HepG2 (cell line): ENCODE results near the gene ZBTB9. TPM values are rescaled to one million over a fixed set of nuclear protein-coding genes. Genes with fewer than 3 reads are reported as not detected.

Source experiments
- ATAC-seq: fragments of 200-7000 bp; cut with Tn5 transposase; 3 replicates; pipeline ENCODE4 v1.9.1; 2020; ENCODE audit warnings: mild to moderate bottlenecking, moderate library complexity
- BruUV-seq: library from RNA; stranded (reverse); fragments of 400-500 nt; replicated peaks from 2 replicates; lab custom pipeline; 2021; lab: Mats Ljungman, UMichigan
- CTCF ChIA-PET: fragments of 300-600 bp; formaldehyde crosslinking; extraction: SDS; loops from one replicate; lab custom pipeline; 2021; ENCODE audit warnings: low total read pairs, inconsistent platforms, low intra/inter-chr PET ratio; lab: Yijun Ruan, JAX
- POLR2A ChIA-PET: fragments of 350-600 bp; sonication (Branson Sonifier 250); formaldehyde crosslinking; loops from one replicate; lab custom pipeline; 2020; ENCODE audit warnings: antibody characterized with exemption, inconsistent platforms; lab: Yijun Ruan, JAX
- DNase-seq: peaks from one replicate; pipeline ENCODE4 v3.0.0-alpha.2; 2015; ENCODE audit warnings: low spot score
- FAIRE-seq: peaks from 3 replicates; lab custom pipeline; 2011; peaks lifted over from hg19 to GRCh38; lab: Jason Lieb, UNC
- H2AFZ ChIP-seq: one replicate; pipeline ENCODE4 v1.6.1; 2011; ENCODE audit warnings: low read length, inconsistent platforms
- H3K27ac ChIP-seq: fragments of 300-600 bp; 3 replicates; pipeline ENCODE4 v1.8.0; 2011; ENCODE audit warnings: mixed run types, mild to moderate bottlenecking, mixed read lengths, low read length, inconsistent platforms; ENCODE audit not compliant: insufficient read depth; ENCODE audit errors: extremely low read length
- H3K27me3 ChIP-seq, 2 experiments: fragments of 200-600 bp in 1 of 2; 2 replicates in 1 of 2; 3 replicates in 1 of 2; pipeline versions ENCODE4 v1.6.0 to v1.8.0; 2011; ENCODE audit warnings: low read length in 2 of 2, mild to moderate bottlenecking in 2 of 2, moderate library complexity in 2 of 2, inconsistent platforms in 1 of 2; ENCODE audit not compliant: insufficient read depth in 2 of 2, control insufficient read depth in 1 of 2
- H3K36me3 ChIP-seq, 2 experiments: fragments of 200-600 bp in 1 of 2; replicated peaks in 1 of 2; 2 replicates in 1 of 2; 3 replicates in 1 of 2; pipeline versions ENCODE4 v1.5.1 to v1.8.0; 2011; ENCODE audit warnings: low read length in 2 of 2, inconsistent platforms in 1 of 2; ENCODE audit not compliant: insufficient read depth in 2 of 2, control insufficient read depth in 1 of 2
- H3K4me1 ChIP-seq: 2 replicates; pipeline ENCODE4 v1.5.1; 2012; ENCODE audit warnings: low read length, inconsistent platforms; ENCODE audit not compliant: insufficient read depth
- H3K4me2 ChIP-seq: 2 replicates; pipeline ENCODE4 v1.6.0; 2011; ENCODE audit warnings: low read depth, low read length, inconsistent platforms
- H3K4me3 ChIP-seq, 3 experiments: fragments of 200-600 bp in 1 of 3; sonication (generic), shearing (Covaris generic) in 1 of 3; replicated peaks in 1 of 3; 2 replicates each; pipeline ENCODE4 v1.5.1; 2011 to 2016; ENCODE audit warnings: low read length in 3 of 3, inconsistent platforms in 2 of 3, low read depth in 2 of 3, mild to moderate bottlenecking in 2 of 3, control low read depth in 1 of 3, mixed read lengths in 1 of 3; ENCODE audit not compliant: insufficient read depth in 1 of 3
- H3K79me2 ChIP-seq: one replicate; pipeline ENCODE4 v1.6.1; 2011; ENCODE audit warnings: low read length, inconsistent platforms; ENCODE audit not compliant: insufficient read depth
- H3K9ac ChIP-seq: 2 replicates; pipeline ENCODE4 v1.6.0; 2011; ENCODE audit warnings: mild to moderate bottlenecking, low read depth, low read length, inconsistent platforms; ENCODE audit not compliant: insufficient read depth
- H3K9me3 ChIP-seq: 2 replicates; pipeline ENCODE4 v1.5.1; 2012; ENCODE audit warnings: mild to moderate bottlenecking, low read length
- H4K20me1 ChIP-seq: 2 replicates; pipeline ENCODE4 v1.6.0; 2011; ENCODE audit warnings: inconsistent platforms, mild to moderate bottlenecking, low read length, moderate library complexity; ENCODE audit not compliant: insufficient read depth
- ATF1 ChIP-seq: IDR thresholded peaks from 2 replicates; pipeline ENCODE4 v1.6.1; 2016; ENCODE audit warnings: mild to moderate bottlenecking, control low read depth
- ATRX ChIP-seq: sonication (generic); formaldehyde crosslinking; IDR thresholded peaks from 2 replicates; pipeline ENCODE4 v1.4.0; 2020; ENCODE audit warnings: missing genetic modification reagents, borderline replicate concordance
- HDAC1 ChIP-seq: sonication (generic); formaldehyde crosslinking; IDR thresholded peaks from 2 replicates; pipeline ENCODE4 v1.5.1; 2020; ENCODE audit warnings: mild to moderate bottlenecking, missing genetic modification reagents
- IKZF4 ChIP-seq: sonication (generic); formaldehyde crosslinking; IDR thresholded peaks from 2 replicates; pipeline ENCODE4 v1.5.1; 2020; ENCODE audit warnings: borderline replicate concordance, mild to moderate bottlenecking, low read depth, missing genetic modification reagents; ENCODE audit errors: not compliant biosample characterization
- JUNB ChIP-seq: sonication (generic); formaldehyde crosslinking; IDR thresholded peaks from 2 replicates; pipeline ENCODE4 v1.8.0; 2022; ENCODE audit warnings: missing genetic modification reagents, mild to moderate bottlenecking, borderline replicate concordance
- KLF9 ChIP-seq: IDR thresholded peaks from 2 replicates; pipeline ENCODE4 v1.6.1; 2016; ENCODE audit warnings: low read depth
- MAFK ChIP-seq, 2 experiments: IDR thresholded peaks in 1 of 2; conservative IDR thresholded peaks in 1 of 2; 2 replicates each; pipeline ENCODE4 v1.6.1; 2011; ENCODE audit warnings: improper control_type of control experiment in 2 of 2, low read length in 2 of 2
- MYNN ChIP-seq: sonication (generic); formaldehyde crosslinking; IDR thresholded peaks from 2 replicates; pipeline ENCODE4 v1.4.0; 2020; ENCODE audit warnings: mild to moderate bottlenecking, low read depth, missing genetic modification reagents
- NBN ChIP-seq: fragments of 450-650 bp; conservative IDR thresholded peaks from 2 replicates; pipeline ENCODE4 v1.6.1; 2017
- PHF20 ChIP-seq: sonication (generic); formaldehyde crosslinking; IDR thresholded peaks from 2 replicates; pipeline ENCODE4 v1.5.0; 2020; ENCODE audit warnings: mild to moderate bottlenecking, missing genetic modification reagents
- RFX1 ChIP-seq: fragments of 450-650 bp; IDR thresholded peaks from 2 replicates; pipeline ENCODE4 v1.6.1; 2017
- U2AF2 ChIP-seq: fragments of 200-400 bp; formaldehyde crosslinking; IDR thresholded peaks from 2 replicates; pipeline ENCODE4 v1.6.1; 2017; ENCODE audit warnings: low read depth, mild to moderate bottlenecking, low read length
- YEATS2 ChIP-seq: sonication (generic); formaldehyde crosslinking; IDR thresholded peaks from 2 replicates; pipeline ENCODE4 v1.4.0; 2020; ENCODE audit warnings: missing genetic modification reagents, borderline replicate concordance
- ZKSCAN8 ChIP-seq: IDR thresholded peaks from 2 replicates; pipeline ENCODE4 v1.6.1; 2016; ENCODE audit warnings: borderline replicate concordance, missing genetic modification reagents, missing compliant biosample characterization
- ZNF333 ChIP-seq: sonication (generic); formaldehyde crosslinking; IDR thresholded peaks from 2 replicates; pipeline ENCODE4 v1.4.0; 2020; ENCODE audit warnings: mild to moderate bottlenecking, missing genetic modification reagents, borderline replicate concordance
- ZNF362 ChIP-seq: sonication (generic); formaldehyde crosslinking; IDR thresholded peaks from 2 replicates; pipeline ENCODE4 v1.4.0; 2020; ENCODE audit warnings: missing genetic modification reagents, mild to moderate bottlenecking, borderline replicate concordance
- ZNF549 ChIP-seq: sonication (generic); formaldehyde crosslinking; IDR thresholded peaks from 2 replicates; pipeline ENCODE4 v1.5.0; 2020; ENCODE audit warnings: missing genetic modification reagents
- ZNF563 ChIP-seq: sonication (generic); formaldehyde crosslinking; IDR thresholded peaks from 2 replicates; pipeline ENCODE4 v1.8.0; 2022; ENCODE audit warnings: mild to moderate bottlenecking, moderate library complexity, missing genetic modification reagents
- WGBS: methylation state at CpG from one replicate; pipeline ENCODE4 v1.1.6; 2017; ENCODE audit warnings: low lambda C conversion rate; 5-methylcytosine and 5-hydroxymethylcytosine counted together
- in situ Hi-C: cut with HindIII; loops from 2 replicates; pipeline ENCODE4 v1.10.0; 2017; ENCODE audit warnings: low pct_unique_long_range_greater_than_20kb; ENCODE audit not compliant: extremely low pct_ligation_motif_present
- intact Hi-C: fragments of 100-400 bp; cut with micrococcal nuclease; formaldehyde crosslinking; loops from one replicate; pipeline ENCODE4 v1.10.0; 2022; ENCODE audit not compliant: unreplicated experiment
- polyA plus RNA-seq, 8 experiments: library from polyadenylated mRNA; depleted of rRNA in 3 of 8; stranded (reverse) in 7 of 8; unstranded in 1 of 8; fragments of >200 nt; fragmentation: Illumina TruSeq in 4 of 8; extraction: Trizol in 4 of 8; gene quantifications; 2 replicates each; pipeline versions ENCODE4 v1.2.1 to v1.2.3, GENCODE V29; 2011 to 2016; ENCODE audit warnings: low read depth in 4 of 8, missing spikeins in 1 of 8, mixed read lengths in 1 of 8; ENCODE audit not compliant: insufficient read depth in 1 of 8
- total RNA-seq, 5 experiments: library from RNA; depleted of rRNA; stranded (reverse); fragments of >200 nt; fragmentation: Illumina TruSeq; extraction: Trizol; gene quantifications; 2 replicates each; pipeline ENCODE4 v1.2.3, GENCODE V29; 2016; ENCODE audit warnings: low read depth in 1 of 5
- TF ChIP-seq, protein P1 (sequence below): sonication (generic); formaldehyde crosslinking; IDR thresholded peaks from 2 replicates; pipeline ENCODE4 v1.4.0; 2020; ENCODE audit warnings: missing genetic modification reagents, borderline replicate concordance
- TF ChIP-seq, protein P2 (sequence below): sonication (generic); formaldehyde crosslinking; IDR thresholded peaks from 2 replicates; pipeline ENCODE4 v1.8.0; 2022; ENCODE audit warnings: missing genetic modification reagents, mild to moderate bottlenecking, borderline replicate concordance

Gene ZBTB9
- total and polyA plus RNA-seq, 2 of the 13 experiments (the other 11 are each of a cell fraction or from before 2014, with no cell fraction given): 5.3 to 9.2 TPM

GRCh38 chr6:33469661-33470060 lies 15.3 kb downstream of the ZBTB9 start:
- ATAC-seq: no peak
- Histone ChIP-seq H3K79me2 (no peaks in the 10 kb centered on the region), H3K27me3 (peaks cover 1 to 7% of the 10 kb centered on the region in 2 experiments; a peak in 2 of 5 replicates), H2AFZ (no peak overlapping the region), H3K36me3 (no peaks in the 10 kb centered on the region), H3K9ac (no peak overlapping the region), H3K4me3 (no peak overlapping the region), H3K27ac (no peak overlapping the region), H4K20me1 (no peaks in the 10 kb centered on the region), H3K4me2 (no peak overlapping the region), H3K9me3 (no peaks in the 10 kb centered on the region), H3K4me1 (peaks cover 12% of the 10 kb centered on the region)
- FAIRE-seq: no peak
- ChIA-PET CTCF (no interaction called here), POLR2A (no interaction called here)
- DNase-seq: no peak
- BruUV-seq: no TSS peak
- TF ChIP-seq MAFK (conservative IDR thresholded peaks at IDR 0.05 in 1 of 2, IDR thresholded peaks at IDR 0.05 in 1 of 2; ENCODE audit: low read length in 2 of 2) (no peak), HDAC1 (CRISPR knock-in tag) (no peak), PHF20 (CRISPR knock-in tag) (no peak), NBN (no peak), ATF1 (no peak), ZNF549 (CRISPR knock-in tag) (no peak), ZNF563 (CRISPR knock-in tag) (no peak), ZNF333 (CRISPR knock-in tag) (no peak), U2AF2 (no peak), ATRX (CRISPR knock-in tag) (no peak), JUNB (CRISPR knock-in tag) (no peak), KLF9 (no peak), ZKSCAN8 (CRISPR knock-in tag) (no peak), ZNF362 (no peak), YEATS2 (no peak), IKZF4 (CRISPR knock-in tag) (no peak), MYNN (CRISPR knock-in tag) (no peak), RFX1 (no peak)
- TF ChIP-seq, protein P1, sequence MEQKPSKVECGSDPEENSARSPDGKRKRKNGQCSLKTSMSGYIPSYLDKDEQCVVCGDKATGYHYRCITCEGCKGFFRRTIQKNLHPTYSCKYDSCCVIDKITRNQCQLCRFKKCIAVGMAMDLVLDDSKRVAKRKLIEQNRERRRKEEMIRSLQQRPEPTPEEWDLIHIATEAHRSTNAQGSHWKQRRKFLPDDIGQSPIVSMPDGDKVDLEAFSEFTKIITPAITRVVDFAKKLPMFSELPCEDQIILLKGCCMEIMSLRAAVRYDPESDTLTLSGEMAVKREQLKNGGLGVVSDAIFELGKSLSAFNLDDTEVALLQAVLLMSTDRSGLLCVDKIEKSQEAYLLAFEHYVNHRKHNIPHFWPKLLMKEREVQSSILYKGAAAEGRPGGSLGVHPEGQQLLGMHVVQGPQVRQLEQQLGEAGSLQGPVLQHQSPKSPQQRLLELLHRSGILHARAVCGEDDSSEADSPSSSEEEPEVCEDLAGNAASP (CRISPR knock-in tag): no peak
- TF ChIP-seq, protein P2, sequence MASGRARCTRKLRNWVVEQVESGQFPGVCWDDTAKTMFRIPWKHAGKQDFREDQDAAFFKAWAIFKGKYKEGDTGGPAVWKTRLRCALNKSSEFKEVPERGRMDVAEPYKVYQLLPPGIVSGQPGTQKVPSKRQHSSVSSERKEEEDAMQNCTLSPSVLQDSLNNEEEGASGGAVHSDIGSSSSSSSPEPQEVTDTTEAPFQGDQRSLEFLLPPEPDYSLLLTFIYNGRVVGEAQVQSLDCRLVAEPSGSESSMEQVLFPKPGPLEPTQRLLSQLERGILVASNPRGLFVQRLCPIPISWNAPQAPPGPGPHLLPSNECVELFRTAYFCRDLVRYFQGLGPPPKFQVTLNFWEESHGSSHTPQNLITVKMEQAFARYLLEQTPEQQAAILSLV (CRISPR knock-in tag): no peak
- intact Hi-C loops (no loop called here), in situ Hi-C loops (no loop called here)
- WGBS: 30% methylated on average over 3 of the region's 3 CpGs
